ENCODE results near the gene STMN1. TPM values are rescaled to one million over a fixed set of nuclear protein-coding genes. Genes with fewer than 3 reads are reported as not detected.

The STMN1 gene
- total RNA-seq, 1 experiment from 2014 or later: 97.0 TPM

DNA sequence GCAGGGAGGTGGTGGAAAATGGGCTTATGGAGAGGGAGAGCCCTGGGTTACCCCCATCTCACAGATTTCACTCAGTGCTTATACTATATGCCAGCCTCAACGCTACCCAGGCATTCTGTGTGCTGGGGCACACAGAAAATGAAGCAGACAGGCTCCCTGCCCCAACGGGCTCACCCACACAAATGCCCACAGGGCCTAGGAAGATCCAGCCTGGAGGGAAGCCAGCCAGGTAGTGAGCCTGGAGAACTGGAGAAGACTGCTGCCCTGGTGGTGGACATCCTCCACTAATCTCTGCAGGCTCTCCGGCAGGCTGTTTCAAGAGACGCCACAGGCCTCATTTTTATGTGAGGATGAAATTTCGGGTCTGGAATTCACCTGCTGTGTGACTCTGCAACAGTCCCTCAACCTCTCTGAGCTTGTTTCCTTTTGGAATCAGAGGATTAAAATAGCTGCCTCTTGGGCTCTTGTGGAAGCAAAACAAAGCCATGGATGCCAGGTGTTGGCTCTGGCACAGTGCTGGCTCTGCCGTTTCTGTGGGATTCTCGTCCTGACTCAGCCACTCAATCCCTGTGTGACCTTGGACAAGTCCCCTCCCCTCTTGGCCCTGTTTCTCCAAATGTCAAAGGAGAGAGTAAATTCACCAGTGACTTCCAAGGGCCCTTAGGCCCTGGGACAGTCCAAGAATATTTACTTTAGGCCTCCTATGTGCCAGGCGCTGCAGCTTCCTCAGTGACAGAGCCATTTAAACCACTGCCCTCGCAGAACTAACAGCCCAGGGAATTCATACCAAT is 34.3 kb downstream of the STMN1 start:
- no peak for DNase-seq (ENCODE audit: extremely low read depth, low read depth)

DNA sequence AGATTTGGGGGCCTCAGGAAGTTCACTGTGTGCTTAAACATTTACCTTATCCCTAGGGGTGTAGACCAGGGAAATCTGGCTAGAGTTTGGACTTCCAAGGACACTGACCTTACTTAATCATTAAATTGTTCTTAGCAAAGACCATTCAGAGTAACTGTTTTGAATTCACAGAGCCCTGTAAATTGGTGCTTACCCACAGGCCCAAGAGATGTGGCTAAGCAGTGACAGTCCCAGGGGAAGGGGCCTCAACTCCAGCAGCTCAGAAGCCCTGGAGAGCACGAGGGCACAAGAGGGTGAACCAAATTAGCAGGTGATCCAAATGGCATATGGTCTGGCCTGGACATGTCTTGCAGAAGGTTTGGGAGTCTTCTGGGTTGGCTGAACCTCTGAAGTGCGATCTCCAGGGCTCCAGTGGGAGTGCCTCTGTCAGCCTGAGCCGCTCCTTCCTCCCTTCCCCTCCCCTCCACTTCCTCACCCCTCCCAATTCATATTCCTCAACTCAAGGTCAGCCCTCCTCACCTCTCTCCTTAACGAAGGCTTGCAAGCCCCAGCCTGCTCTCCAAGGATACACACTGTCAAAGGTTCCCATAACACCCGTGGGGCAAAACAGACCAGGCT is 35.0 kb downstream of the STMN1 start:
- no peak for DNase-seq (ENCODE audit: extremely low read depth, low read depth)

DNA sequence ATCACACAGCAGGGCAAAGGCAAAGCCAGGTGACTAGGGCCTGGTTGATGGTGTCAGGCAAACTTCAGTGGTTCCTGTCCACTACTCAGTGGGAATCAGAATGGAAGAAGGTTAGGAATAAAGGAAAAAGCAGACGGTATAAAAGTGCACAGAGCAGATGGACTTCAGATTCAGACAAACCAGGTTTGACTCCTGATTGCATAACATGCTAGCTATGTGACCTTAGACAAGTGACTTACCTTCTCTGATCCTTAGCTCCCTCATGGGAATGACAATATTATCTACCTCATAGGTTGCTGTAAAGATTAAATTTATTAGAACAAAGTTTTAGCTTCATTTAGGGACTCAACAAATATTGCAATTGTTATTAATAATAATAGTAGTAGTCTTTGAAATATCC is 35.6 kb downstream of the STMN1 start:
- no peak for DNase-seq (ENCODE audit: extremely low read depth, low read depth)

GRCh38 chr1:25869909-25870606 is 36.2 kb downstream of the STMN1 start:
- no peak for DNase-seq (ENCODE audit: extremely low read depth, low read depth)

DNA sequence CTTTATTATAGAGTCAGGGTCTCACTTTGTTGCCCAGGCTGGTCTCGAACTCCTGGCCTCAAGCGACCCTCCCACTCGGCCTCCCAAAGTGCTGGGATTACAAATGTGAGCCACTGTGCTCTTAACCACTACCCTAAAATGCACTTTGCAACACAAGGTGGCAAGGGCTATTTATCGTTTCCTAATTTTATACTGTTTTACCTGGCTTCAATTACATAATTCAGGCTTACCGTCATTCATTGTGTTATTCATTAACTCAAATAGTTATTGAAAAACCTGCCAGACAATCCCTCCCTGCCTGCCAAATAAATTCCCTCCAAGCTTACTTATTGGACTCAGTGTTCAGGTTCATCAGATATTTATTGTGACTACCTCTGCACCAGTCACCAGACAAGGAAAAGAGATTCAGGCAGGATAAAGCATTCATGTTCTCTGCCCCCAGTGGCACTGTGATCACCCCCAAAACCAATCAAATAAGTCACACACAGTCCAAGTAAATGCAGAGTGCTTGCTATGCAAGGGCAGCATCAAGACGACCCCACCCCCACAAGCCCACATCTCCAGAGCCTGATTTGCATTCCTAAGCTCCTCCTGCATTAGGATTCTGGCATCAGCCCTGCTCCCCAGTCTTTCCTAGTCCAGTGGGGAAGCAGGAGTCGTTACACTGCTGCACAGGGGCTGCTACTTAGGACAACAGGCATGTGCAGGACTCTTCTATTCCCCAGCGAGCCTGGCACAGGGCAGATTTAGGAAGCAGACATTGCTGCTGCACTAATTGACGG is 38.8 kb downstream of the STMN1 start:
- DNase-seq (ENCODE audit: extremely low read depth, low read depth): no peak

DNA sequence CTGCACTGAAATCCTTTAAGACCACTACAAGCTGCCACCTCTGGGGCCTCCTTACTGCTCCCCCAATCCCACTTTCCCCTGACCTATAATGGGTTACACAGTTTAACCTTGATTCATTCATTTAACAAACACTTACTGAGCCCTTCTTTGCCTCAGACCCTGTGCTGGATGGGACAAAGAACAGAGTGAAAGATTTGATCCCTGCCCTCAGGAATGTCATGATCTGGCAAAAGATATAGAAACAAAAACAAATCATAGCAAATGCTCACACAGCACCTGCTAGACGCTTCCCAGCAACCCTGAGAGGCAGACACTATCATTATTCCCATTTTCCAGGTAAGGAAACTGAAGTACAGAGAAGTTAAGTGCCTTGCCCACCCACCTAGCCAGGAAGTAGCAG is 39.9 kb downstream of the STMN1 start:
- DNase-seq (ENCODE audit: extremely low read depth, low read depth): no peak

DNA sequence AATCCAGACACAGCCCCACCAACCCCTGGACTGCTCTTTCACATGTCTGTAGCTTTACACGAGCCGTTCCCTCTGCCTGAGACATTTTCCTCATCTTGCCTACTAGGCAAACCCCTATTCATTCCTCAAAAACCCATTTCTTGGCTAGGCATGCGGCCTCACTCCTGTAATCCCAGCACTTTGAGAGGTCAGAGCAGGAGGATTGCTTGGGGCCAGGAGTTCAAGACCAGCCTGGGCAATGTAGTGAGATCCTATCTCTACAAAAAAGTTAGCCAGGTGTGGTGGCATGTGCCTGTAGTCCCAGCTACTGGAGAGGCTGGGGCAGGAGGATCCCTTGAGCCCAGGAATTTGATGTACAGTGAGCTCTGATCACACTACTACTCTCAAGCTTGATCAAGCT is 41.8 kb downstream of the STMN1 start:
- DNase-seq (ENCODE audit: extremely low read depth, low read depth): no peak

DNA sequence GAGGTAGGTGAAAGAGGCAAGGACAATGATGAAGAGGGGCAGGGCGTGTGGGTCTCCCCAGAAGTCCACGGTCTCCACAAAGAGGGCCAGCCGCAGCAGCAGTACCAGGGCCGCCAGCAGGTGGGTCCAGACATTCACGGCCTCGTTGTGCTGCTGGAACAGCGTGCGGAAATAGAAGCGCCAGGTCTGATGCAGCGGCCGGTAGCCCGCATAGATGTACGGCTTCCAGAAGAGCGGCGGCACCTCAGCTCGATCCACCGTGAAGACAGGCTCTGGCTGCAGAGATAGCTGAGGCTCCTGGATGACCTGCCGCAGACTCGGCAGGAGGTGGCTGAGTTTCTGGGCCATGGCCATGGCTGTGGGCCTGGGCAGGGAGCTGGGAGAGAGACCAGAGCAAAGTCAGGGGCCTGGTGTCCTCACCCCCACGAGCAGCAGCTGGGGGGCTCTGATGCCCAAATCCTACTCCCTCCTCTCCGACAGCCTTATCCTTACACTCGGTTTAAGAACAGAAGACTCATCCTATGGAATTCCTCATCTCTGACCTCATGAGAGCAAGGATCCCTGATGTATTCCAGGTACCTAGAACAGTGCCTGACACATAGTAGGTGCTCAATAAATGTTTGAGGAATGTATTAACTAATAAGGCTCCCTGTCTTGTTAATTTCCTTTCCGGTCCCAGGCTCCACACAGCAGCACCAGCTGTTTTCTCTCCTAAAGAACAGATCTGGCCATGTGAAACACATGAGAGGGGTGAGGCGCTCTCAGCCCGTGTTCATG is 42.5 kb downstream of the STMN1 start:
- no peak for DNase-seq (ENCODE audit: extremely low read depth, low read depth)

DNA sequence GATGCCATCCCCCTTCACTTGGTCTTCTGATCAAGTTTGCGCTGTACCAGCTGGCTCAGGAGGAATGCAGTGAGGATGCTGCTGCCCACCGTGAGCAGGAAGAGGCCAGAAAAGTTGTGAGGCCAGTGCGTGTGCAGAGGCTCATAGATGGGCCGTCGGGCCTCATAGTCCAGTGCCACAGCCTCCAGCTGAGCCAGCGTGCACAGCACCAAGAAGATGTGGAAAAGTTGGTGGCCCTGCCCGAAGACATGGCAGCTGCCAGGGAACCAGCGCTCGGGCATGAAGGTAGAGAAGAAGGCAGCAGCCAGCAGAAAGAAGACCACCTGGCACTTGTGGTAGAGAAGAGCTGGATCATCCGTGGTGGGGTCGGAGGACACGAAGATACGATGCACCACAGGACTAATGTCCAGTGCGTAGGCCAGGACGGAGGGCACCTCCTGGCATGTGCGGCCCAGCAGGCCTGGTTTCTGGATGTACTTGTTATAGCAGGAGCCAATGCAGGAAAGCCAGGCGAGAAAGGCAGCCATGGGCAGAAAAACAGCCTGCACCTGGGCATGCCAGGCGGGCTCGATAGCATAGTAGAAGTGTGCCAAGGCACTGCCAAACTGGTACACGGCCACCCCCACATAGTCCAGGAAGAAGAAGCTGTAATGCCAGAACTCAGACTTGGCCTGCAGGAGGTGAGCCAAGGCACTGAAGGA is 43.3 kb downstream of the STMN1 start:
- no peak for DNase-seq (ENCODE audit: extremely low read depth, low read depth)

DNA sequence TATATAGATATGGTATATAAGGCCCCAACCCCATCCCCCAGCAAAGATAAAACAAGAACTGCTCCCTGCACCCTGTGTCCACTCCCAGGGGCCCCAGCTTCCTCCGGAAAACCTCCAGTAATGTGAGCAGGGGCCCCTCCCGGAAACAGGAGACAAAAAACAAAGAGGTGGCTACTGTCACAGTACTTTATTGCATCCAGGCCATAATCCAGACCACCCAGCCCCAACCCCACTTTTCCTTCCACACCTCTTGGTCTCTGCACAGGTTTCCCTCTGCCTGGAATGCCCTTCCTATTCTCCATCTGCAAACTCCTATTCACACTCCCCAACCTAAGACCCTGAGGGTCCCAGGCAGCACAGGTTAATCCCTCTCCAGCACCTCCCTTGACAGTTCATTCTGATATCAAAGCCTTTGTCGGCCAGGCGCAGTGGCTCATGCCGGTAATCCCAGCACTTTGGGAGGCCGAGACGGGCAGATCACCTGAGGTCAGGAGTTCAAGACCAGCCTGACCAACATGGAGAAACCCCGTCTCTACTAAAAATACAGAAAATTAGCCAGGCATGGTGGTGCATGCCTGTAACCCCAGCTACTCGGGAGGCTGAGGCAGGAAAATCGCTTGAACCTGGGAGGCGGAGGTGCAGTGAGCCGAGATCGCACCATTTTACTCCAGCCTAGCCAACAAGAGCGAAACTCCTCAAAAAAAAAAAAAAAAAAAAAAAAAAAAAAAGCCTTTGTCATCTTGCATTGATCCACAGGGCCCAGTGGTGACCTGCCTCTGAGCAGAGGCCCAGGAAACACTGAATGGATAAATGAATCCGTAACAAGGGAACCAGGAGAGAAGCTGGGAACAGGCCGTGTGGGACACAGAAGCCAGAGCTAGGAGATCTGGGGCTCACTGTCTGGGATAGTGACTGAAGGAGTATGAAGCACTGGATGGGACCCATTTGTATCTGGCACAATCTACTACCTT is 44.6 kb downstream of the STMN1 start:
- no peak for DNase-seq (ENCODE audit: extremely low read depth, low read depth)

GRCh38 chr1:25858906-25859789 is 47.1 kb downstream of the STMN1 start, which contains the start of gene AUNIP:
Gene AUNIP, minus strand, starts transcription at chr1:25859457. Its CDS starts 100 bp downstream, at chr1:25859357.
- peak; percentile 74 for DNase-seq (ENCODE audit: extremely low read depth, low read depth)

GRCh38 chr1:25858494-25858893 is 47.7 kb downstream of the STMN1 start:
- no peak for DNase-seq (ENCODE audit: extremely low read depth, low read depth)

DNA sequence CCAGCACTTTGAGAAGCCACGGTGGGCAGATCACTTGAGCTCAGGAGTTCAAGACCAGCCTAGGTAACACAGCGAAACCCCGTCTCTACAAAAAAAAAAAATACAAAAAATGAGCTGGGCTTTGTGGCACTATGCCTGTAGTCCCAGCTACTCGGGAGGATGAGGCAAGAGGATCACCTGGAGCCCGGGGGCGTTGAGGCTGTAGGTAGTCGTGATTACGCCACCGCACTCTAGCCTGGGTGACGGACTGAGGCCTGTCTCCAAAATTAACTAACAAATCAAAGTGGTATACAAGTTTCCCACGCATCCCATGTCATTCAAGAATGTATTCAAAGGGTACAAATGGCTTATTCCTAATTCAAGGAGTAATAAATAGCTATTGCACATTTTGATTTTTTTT is 49.4 kb downstream of the STMN1 start:
- no peak for DNase-seq (ENCODE audit: extremely low read depth, low read depth)

GRCh38 chr1:25854554-25854953 is 51.7 kb downstream of the STMN1 start:
- no peak for DNase-seq (ENCODE audit: extremely low read depth, low read depth)

All from NCI-H460 (cell line).